Kidney (tissue), 14 donors: ENCODE results near the gene MEN1. TPM values are rescaled to one million over a fixed set of nuclear protein-coding genes. Genes with fewer than 3 reads are reported as not detected.
A peak's percentile ranks its signal among the peaks of the same experiment; 100 is the strongest.

Experiments
- DNase-seq, 5 donors: peaks; one replicate each; pipeline ENCODE4 v3.0.0-alpha.2; 2013 to 2020
- FAIRE-seq: peaks from 2 replicates; lab custom pipeline; 2012; peaks lifted over from hg19 to GRCh38; lab: Jason Lieb, UNC
- H3K27ac ChIP-seq, 2 donors: one replicate each; pipeline ENCODE4 v1.7.0; 2013; ENCODE audit warnings: low read depth in 2 of 2, low read length in 2 of 2, inconsistent platforms in 1 of 2
- H3K27me3 ChIP-seq: one replicate; pipeline ENCODE4 v1.7.1; 2013; ENCODE audit warnings: low read length, inconsistent platforms; ENCODE audit not compliant: control insufficient read depth, insufficient read depth
- H3K36me3 ChIP-seq, 3 donors: one replicate each; pipeline versions ENCODE4 v1.7.0 to v1.7.1; 2013; ENCODE audit warnings: low read length in 3 of 3, control low read depth in 1 of 3, inconsistent platforms in 1 of 3; ENCODE audit not compliant: insufficient read depth in 3 of 3, control insufficient read depth in 2 of 3
- H3K4me1 ChIP-seq, 3 donors: one replicate each; pipeline versions ENCODE4 v1.7.0 to v1.7.1; 2013; ENCODE audit warnings: low read length in 3 of 3, inconsistent platforms in 1 of 3, low read depth in 1 of 3; ENCODE audit not compliant: control insufficient read depth in 2 of 3, insufficient read depth in 2 of 3
- H3K4me3 ChIP-seq, 3 donors: one replicate each; pipeline versions ENCODE4 v1.7.0 to v1.8.1; 2013; ENCODE audit warnings: low read length in 3 of 3, control low read depth in 1 of 3, inconsistent platforms in 1 of 3
- H3K9ac ChIP-seq, 3 donors: one replicate each; pipeline versions ENCODE4 v1.7.0 to v1.7.1; 2013; ENCODE audit warnings: low read length in 3 of 3, control low read depth in 1 of 3, inconsistent platforms in 1 of 3
- H3K9me3 ChIP-seq, 3 donors: one replicate each; pipeline versions ENCODE4 v1.7.0 to v1.7.1; 2013; ENCODE audit warnings: low read length in 3 of 3, control low read depth in 1 of 3, inconsistent platforms in 1 of 3; ENCODE audit not compliant: control insufficient read depth in 2 of 3, insufficient read depth in 1 of 3
- CTCF ChIP-seq: IDR thresholded peaks from 3 replicates; pipeline ENCODE4 v1.5.1; 2012; ENCODE audit warnings: mild to moderate bottlenecking, moderate library complexity, borderline replicate concordance; ENCODE audit not compliant: insufficient read depth; ENCODE audit errors: extremely low read depth
- intact Hi-C: fragments of 100-400 bp; cut with DNase I; formaldehyde crosslinking; loops from one replicate; pipeline ENCODE4 v1.11.1; 2022
- polyA plus RNA-seq: library from polyadenylated mRNA; stranded (reverse); fragments of 350-450 nt; fragmentation: Illumina TruSeq; extraction: RNeasy Lipid Tissue Mini Kit (QIAGEN cat#74804); gene quantifications from one replicate; pipeline ENCODE4 v1.2.3, GENCODE V29; 2014; ENCODE audit warnings: low read depth, low replicate concordance; ENCODE audit not compliant: insufficient read depth
- total RNA-seq: library from RNA; stranded (reverse); fragmentation: NEBNext Ultra II Directional; extraction: Animal tissue kit (Norgen Biotek cat#: 25700); gene quantifications from one replicate; pipeline ENCODE4 v1.2.1, GENCODE V29; 2021
- donor health status: control.
- donor health status: control.
- donor health status: control.
- donor health status: control.
- donor health status: control.
- donor health status: DM: yes; HTN: yes; CAD: no.
- donor health status: Normal renal cell carcinoma (clear cell type).

The MEN1 gene
- total and polyA plus RNA-seq, 2 donors from 2014 or later = 20.9 to 24.0 TPM

- peaks cover 31 to 73% (median 64%) of the 10 kb centered on the region in 3 donors for H3K36me3 ChIP-seq
- intact Hi-C loops = no loop called here
- no peaks in the 10 kb centered on the region for H3K27me3 ChIP-seq
- DNase-seq (peak in 2 of 5 donors; percentile 42 to 51), FAIRE-seq (no peak)
- TF ChIP-seq CTCF = no peak
- H3K4me1 ChIP-seq = peaks cover 3 to 42% (median 13%) of the 10 kb centered on the region in 3 donors
- no peak overlapping the region for H3K9ac ChIP-seq
- H3K9me3 ChIP-seq = no peaks in the 10 kb centered on the region
- H3K4me3 ChIP-seq = no peak overlapping the region
- no peak overlapping the region for H3K27ac ChIP-seq
Measured at GRCh38 chr11:64766881-64767280, 43.5 kb downstream of the MEN1 start.

GRCh38 chr11:64765851-64766665 is 44.3 kb downstream of the MEN1 start:
- Histone ChIP-seq H3K36me3 (peaks cover 31 to 65% (median 58%) of the 10 kb centered on the region in 3 donors), H3K9ac (no peak overlapping the region), H3K9me3 (no peaks in the 10 kb centered on the region), H3K4me1 (peaks cover 3 to 39% (median 14%) of the 10 kb centered on the region in 3 donors), H3K27me3 (no peaks in the 10 kb centered on the region), H3K27ac (no peak overlapping the region), H3K4me3 (no peak overlapping the region)
- no peak for FAIRE-seq
- DNase-seq = peak in 2 of 5 donors; percentile 60 to 77
- intact Hi-C loops = no loop called here
- no peak for TF ChIP-seq CTCF

DNA sequence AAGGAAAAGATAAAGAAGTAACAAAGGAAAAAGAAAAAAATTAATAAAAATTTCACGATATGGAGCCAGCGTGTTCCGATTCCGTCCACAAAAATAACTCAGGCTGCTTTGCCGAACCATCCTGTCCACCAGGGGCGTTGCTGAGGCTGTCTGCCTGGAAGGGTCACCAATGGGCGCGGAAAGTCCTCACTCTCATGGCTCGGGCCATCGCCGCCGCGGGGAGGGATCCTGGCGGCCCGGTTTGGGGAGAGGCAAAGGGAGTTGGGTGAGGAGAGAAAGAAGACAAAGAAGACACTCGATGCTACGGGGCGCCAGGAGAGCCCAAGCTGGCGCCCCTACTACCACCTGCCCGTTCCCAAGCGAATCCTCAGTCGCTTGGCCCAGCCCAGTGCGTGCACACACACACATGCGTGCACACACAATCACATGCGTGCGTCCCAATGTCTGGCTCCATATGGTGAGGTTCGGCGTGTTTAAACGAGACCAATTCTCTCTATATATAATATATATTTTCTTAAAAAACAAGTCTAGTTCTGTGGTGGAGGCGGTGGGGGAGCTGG is 45.0 kb downstream of the MEN1 start:
- peaks cover 3 to 44% (median 20%) of the 10 kb centered on the region in 3 donors for H3K4me1 ChIP-seq
- no peak for TF ChIP-seq CTCF
- H3K27ac ChIP-seq = no peak overlapping the region
- no peaks in the 10 kb centered on the region for H3K9me3 ChIP-seq
- H3K9ac ChIP-seq = no peak overlapping the region
- no peaks in the 10 kb centered on the region for H3K27me3 ChIP-seq
- peaks cover 26 to 58% (median 51%) of the 10 kb centered on the region in 3 donors for H3K36me3 ChIP-seq
- intact Hi-C loops = no loop called here
- H3K4me3 ChIP-seq = no peak overlapping the region
- FAIRE-seq (no peak), DNase-seq (peak in 2 of 5 donors; percentile 56 to 70)
